ENCODE measurements around the gene TUT7.

GRCh38 chr9:86304236-86304730 is 49.9 kb downstream of the TUT7 start:
- TF ChIP-seq, protein P1, sequence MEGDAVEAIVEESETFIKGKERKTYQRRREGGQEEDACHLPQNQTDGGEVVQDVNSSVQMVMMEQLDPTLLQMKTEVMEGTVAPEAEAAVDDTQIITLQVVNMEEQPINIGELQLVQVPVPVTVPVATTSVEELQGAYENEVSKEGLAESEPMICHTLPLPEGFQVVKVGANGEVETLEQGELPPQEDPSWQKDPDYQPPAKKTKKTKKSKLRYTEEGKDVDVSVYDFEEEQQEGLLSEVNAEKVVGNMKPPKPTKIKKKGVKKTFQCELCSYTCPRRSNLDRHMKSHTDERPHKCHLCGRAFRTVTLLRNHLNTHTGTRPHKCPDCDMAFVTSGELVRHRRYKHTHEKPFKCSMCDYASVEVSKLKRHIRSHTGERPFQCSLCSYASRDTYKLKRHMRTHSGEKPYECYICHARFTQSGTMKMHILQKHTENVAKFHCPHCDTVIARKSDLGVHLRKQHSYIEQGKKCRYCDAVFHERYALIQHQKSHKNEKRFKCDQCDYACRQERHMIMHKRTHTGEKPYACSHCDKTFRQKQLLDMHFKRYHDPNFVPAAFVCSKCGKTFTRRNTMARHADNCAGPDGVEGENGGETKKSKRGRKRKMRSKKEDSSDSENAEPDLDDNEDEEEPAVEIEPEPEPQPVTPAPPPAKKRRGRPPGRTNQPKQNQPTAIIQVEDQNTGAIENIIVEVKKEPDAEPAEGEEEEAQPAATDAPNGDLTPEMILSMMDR (IDR thresholded peaks at IDR 0.05; ENCODE audit: poor library complexity, severe bottlenecking) = no peak
- TF ChIP-seq POLR2AphosphoS5 (IDR thresholded peaks at IDR 0.05) (no peak), EP300 (conservative IDR thresholded peaks at IDR 0.05; ENCODE audit: poor library complexity, severe bottlenecking) (no peak), RAD21 (conservative IDR thresholded peaks at IDR 0.05) (no peak), EZH2 (IDR thresholded peaks at IDR 0.05; ENCODE audit: borderline replicate concordance, insufficient read depth, low read length, poor library complexity, severe bottlenecking) (no peak), MXI1 (conservative IDR thresholded peaks at IDR 0.05; ENCODE audit: poor library complexity, severe bottlenecking) (no peak)
